Measurements from ENCODE around the gene TPRG1L.

Gene TPRG1L

DNA sequence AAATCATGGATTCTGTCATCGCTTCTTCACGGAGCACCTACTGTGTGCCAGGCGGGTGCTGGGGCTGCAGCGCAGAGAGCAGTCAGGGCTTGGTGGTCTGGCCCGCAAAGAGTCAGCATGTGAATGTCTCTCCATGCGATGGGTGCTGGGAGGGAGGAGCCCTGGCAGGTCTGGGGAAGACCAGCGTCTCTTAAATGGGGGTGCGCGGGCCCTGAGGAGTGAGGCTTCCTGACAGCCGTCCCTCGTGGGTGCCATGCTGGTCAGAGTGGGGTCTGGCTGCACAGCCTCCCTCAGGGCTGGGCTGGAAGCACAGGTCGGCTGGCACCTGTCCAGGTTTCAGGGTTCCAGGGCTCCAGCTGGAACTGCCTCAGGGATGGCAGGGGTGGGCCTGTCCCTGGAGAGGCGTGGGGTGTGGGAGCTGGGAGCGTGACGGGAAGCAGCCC is 46.0 kb downstream of the TPRG1L start:
- H3K4me1 ChIP-seq (ENCODE audit: control insufficient read depth, insufficient read depth, low read length), result peaks cover 2% of the 10 kb centered on the region; the same call in 1 of the 2 replicates
- H3K9me3 ChIP-seq (ENCODE audit: control insufficient read depth, insufficient read depth, low read depth, low read length), result no peaks in the 10 kb centered on the region
- TF ChIP-seq, protein P1, sequence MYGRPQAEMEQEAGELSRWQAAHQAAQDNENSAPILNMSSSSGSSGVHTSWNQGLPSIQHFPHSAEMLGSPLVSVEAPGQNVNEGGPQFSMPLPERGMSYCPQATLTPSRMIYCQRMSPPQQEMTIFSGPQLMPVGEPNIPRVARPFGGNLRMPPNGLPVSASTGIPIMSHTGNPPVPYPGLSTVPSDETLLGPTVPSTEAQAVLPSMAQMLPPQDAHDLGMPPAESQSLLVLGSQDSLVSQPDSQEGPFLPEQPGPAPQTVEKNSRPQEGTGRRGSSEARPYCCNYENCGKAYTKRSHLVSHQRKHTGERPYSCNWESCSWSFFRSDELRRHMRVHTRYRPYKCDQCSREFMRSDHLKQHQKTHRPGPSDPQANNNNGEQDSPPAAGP (tag by site-specific recombination; IDR thresholded peaks at IDR 0.05), result no peak
- TF ChIP-seq ZNF221 (tag by site-specific recombination; IDR thresholded peaks at IDR 0.05; ENCODE audit: borderline replicate concordance) (no peak), MZF1 (tag by site-specific recombination; IDR thresholded peaks at IDR 0.05; ENCODE audit: borderline replicate concordance) (no peak), ZBTB20 (tag by site-specific recombination; IDR thresholded peaks at IDR 0.05) (no peak), ZBTB1 (tag by site-specific recombination; IDR thresholded peaks at IDR 0.05) (no peak), ZNF132 (tag by site-specific recombination; IDR thresholded peaks at IDR 0.05; ENCODE audit: borderline replicate concordance) (no peak), ZNF214 (tag by site-specific recombination; IDR thresholded peaks at IDR 0.05; ENCODE audit: borderline replicate concordance) (no peak), ZFP41 (tag by site-specific recombination; IDR thresholded peaks at IDR 0.05; ENCODE audit: borderline replicate concordance) (no peak)
- no peak overlapping the region for H3K4me3 ChIP-seq (ENCODE audit: low read depth, low read length)
- ChIA-PET CTCF (no interaction called here), POLR2A (no interaction called here)
- H3K27ac ChIP-seq (ENCODE audit: extremely low read depth, low read depth, low read length), result no peak overlapping the region
- H3K36me3 ChIP-seq (ENCODE audit: control insufficient read depth in 2 of 2, insufficient read depth in 1 of 2, low read length in 2 of 2), result no peaks in the 10 kb centered on the region

DNA sequence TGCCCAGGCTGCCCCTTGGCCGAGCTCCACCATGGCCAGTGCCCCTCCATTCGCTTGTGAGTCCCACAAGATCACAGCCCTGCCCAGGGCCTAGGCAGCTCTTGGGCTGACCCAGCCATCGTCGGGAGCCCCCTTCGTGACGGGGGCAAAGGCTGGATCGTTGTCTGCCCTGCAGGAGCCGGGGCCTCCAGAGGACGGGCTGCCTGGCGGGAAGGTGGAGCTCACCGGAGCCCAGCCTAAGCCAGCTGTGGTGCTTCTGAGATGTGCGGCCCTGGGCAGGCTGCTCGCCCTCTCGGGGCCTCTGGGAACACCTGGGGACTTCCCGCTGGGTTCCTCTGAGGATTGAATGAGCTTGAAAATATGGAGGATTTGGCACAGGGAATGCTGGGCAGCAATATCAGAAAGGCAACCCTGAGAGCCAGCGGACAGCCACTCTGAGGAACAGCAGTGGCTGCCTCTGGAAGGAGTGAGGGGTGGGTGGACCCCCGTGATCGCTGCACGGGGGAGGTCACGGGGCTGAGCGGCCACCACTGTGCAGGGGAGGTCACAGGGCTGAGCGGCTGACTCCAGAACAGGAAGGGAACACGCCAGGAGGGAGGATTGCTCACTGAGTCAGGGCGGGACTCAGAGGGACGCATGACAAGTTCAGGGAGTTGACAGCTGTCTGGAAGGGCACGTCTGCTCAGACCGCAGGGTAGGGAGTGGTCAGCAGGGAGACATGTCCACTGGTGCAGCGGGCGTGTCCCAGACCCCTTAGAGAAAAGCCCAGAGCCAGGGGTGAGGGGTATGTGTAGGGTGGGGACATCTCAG is 46.8 kb downstream of the TPRG1L start:
- peak; percentile 92 for TF ChIP-seq ZIC2 (tag by site-specific recombination; IDR thresholded peaks at IDR 0.05)
- peak; percentile 25; the same call in 1 of the 2 replicates for TF ChIP-seq GLIS2 (tag by site-specific recombination; IDR thresholded peaks at IDR 0.05)
- no peak for TF ChIP-seq ZNF654 (tag by site-specific recombination; IDR thresholded peaks at IDR 0.05; ENCODE audit: low read depth)
- Histone ChIP-seq H3K4me3 (ENCODE audit: low read depth, low read length) (no peak overlapping the region), H3K4me1 (ENCODE audit: control insufficient read depth, insufficient read depth, low read length) (peaks cover 2% of the 10 kb centered on the region; the same call in 1 of the 2 replicates), H3K9me3 (ENCODE audit: control insufficient read depth, insufficient read depth, low read depth, low read length) (no peaks in the 10 kb centered on the region), H3K27ac (ENCODE audit: extremely low read depth, low read depth, low read length) (no peak overlapping the region), H3K36me3 (ENCODE audit: control insufficient read depth in 2 of 2, insufficient read depth in 1 of 2, low read length in 2 of 2) (no peaks in the 10 kb centered on the region)
- ChIA-PET POLR2A (no interaction called here), CTCF (interaction anchor here (0.7 kb wide), 1 partner anchor 52 kb away, joined by 6 read pairs; no protein-coding TSS in a partner anchor)

DNA sequence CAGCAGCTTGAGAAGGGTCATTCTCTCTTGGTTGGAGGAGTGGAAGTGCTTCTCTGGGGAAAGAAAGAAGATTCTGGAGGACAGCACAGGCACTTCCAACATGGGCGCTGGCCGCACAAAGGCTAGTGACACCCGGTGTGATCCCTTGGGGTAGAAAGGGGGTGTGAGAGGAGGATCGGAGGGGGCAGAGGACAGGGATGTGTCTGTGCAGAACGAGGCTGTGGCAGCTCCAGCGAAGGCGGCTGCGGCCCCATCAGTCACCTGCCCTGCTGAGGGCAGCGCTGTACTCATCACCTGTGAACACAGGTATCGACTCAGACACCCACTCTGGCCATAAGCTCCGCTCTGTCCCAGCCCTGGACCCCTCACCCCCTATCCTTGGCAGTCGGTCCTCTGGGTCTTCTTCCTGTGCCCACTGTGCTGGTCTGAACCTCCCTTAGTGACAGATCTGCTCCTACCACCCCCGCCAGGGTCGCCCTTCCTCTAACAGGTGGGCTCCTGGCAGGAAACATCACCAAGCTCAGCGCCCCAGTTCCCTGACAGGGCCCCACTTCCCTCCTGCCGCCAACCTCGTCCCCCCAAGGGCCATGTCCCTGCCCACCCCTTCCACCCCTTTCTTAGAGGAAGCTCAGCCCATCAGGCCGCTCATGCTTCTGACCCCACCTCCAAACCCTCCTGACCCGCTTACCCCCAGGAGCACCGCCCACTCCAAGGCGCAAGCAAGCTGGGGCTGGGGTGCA is 47.6 kb downstream of the TPRG1L start:
- Histone ChIP-seq H3K9me3 (ENCODE audit: control insufficient read depth, insufficient read depth, low read depth, low read length) (no peaks in the 10 kb centered on the region), H3K36me3 (ENCODE audit: control insufficient read depth in 2 of 2, insufficient read depth in 1 of 2, low read length in 2 of 2) (no peaks in the 10 kb centered on the region), H3K4me3 (ENCODE audit: low read depth, low read length) (no peak overlapping the region), H3K27ac (ENCODE audit: extremely low read depth, low read depth, low read length) (no peak overlapping the region), H3K4me1 (ENCODE audit: control insufficient read depth, insufficient read depth, low read length) (peaks cover 2% of the 10 kb centered on the region; the same call in 1 of the 2 replicates)
- ChIA-PET POLR2A (no interaction called here), CTCF (interaction anchor here (0.6 to 0.7 kb wide), 2 partner anchors 53 to 56 kb away, joined by 3 to 6 read pairs; no protein-coding TSS in a partner anchor)
- TF ChIP-seq, protein P2, sequence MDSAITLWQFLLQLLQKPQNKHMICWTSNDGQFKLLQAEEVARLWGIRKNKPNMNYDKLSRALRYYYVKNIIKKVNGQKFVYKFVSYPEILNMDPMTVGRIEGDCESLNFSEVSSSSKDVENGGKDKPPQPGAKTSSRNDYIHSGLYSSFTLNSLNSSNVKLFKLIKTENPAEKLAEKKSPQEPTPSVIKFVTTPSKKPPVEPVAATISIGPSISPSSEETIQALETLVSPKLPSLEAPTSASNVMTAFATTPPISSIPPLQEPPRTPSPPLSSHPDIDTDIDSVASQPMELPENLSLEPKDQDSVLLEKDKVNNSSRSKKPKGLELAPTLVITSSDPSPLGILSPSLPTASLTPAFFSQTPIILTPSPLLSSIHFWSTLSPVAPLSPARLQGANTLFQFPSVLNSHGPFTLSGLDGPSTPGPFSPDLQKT (IDR thresholded peaks at IDR 0.05; ENCODE audit: borderline replicate concordance, low read depth, low read length), result no peak
- TF ChIP-seq, protein P3, sequence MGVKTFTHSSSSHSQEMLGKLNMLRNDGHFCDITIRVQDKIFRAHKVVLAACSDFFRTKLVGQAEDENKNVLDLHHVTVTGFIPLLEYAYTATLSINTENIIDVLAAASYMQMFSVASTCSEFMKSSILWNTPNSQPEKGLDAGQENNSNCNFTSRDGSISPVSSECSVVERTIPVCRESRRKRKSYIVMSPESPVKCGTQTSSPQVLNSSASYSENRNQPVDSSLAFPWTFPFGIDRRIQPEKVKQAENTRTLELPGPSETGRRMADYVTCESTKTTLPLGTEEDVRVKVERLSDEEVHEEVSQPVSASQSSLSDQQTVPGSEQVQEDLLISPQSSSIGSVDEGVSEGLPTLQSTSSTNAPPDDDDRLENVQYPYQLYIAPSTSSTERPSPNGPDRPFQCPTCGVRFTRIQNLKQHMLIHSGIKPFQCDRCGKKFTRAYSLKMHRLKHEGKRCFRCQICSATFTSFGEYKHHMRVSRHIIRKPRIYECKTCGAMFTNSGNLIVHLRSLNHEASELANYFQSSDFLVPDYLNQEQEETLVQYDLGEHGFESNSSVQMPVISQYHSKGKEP (tag by site-specific recombination; IDR thresholded peaks at IDR 0.05), result no peak
- TF ChIP-seq ZNF571 (tag by site-specific recombination; IDR thresholded peaks at IDR 0.05), result no peak
- no peak for TF ChIP-seq ZNF366 (tag by site-specific recombination; conservative IDR thresholded peaks at IDR 0.05)
- TF ChIP-seq, protein P4, sequence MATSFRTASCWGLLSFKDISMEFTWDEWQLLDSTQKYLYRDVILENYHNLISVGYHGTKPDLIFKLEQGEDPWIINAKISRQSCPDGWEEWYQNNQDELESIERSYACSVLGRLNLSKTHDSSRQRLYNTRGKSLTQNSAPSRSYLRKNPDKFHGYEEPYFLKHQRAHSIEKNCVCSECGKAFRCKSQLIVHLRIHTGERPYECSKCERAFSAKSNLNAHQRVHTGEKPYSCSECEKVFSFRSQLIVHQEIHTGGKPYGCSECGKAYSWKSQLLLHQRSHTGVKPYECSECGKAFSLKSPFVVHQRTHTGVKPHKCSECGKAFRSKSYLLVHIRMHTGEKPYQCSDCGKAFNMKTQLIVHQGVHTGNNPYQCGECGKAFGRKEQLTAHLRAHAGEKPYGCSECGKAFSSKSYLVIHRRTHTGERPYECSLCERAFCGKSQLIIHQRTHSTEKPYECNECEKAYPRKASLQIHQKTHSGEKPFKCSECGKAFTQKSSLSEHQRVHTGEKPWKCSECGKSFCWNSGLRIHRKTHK (tag by site-specific recombination; IDR thresholded peaks at IDR 0.05), result no peak
- no peak for TF ChIP-seq MZF1 (tag by site-specific recombination; IDR thresholded peaks at IDR 0.05; ENCODE audit: borderline replicate concordance)
- TF ChIP-seq SCRT2 (tag by site-specific recombination; IDR thresholded peaks at IDR 0.05), result peak; percentile 35; the same call in 1 of the 2 replicates
- TF ChIP-seq, protein P5, sequence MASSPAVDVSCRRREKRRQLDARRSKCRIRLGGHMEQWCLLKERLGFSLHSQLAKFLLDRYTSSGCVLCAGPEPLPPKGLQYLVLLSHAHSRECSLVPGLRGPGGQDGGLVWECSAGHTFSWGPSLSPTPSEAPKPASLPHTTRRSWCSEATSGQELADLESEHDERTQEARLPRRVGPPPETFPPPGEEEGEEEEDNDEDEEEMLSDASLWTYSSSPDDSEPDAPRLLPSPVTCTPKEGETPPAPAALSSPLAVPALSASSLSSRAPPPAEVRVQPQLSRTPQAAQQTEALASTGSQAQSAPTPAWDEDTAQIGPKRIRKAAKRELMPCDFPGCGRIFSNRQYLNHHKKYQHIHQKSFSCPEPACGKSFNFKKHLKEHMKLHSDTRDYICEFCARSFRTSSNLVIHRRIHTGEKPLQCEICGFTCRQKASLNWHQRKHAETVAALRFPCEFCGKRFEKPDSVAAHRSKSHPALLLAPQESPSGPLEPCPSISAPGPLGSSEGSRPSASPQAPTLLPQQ (tag by site-specific recombination; IDR thresholded peaks at IDR 0.05), result no peak
- peak; percentile 38; the same call in 1 of the 2 replicates for TF ChIP-seq ZFHX2 (tag by site-specific recombination; conservative IDR thresholded peaks at IDR 0.05)
- TF ChIP-seq, protein P6, sequence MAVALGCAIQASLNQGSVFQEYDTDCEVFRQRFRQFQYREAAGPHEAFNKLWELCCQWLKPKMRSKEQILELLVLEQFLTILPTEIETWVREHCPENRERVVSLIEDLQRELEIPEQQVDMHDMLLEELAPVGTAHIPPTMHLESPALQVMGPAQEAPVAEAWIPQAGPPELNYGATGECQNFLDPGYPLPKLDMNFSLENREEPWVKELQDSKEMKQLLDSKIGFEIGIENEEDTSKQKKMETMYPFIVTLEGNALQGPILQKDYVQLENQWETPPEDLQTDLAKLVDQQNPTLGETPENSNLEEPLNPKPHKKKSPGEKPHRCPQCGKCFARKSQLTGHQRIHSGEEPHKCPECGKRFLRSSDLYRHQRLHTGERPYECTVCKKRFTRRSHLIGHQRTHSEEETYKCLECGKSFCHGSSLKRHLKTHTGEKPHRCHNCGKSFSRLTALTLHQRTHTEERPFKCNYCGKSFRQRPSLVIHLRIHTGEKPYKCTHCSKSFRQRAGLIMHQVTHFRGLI (tag by site-specific recombination; IDR thresholded peaks at IDR 0.05), result no peak
